ENCODE measurements around the gene OR10A3. TPM values are rescaled to one million over a fixed set of nuclear protein-coding genes. Genes with fewer than 3 reads are reported as not detected.

OR10A3 gene
- polyA plus RNA-seq, 3 donors: not detected

DNA sequence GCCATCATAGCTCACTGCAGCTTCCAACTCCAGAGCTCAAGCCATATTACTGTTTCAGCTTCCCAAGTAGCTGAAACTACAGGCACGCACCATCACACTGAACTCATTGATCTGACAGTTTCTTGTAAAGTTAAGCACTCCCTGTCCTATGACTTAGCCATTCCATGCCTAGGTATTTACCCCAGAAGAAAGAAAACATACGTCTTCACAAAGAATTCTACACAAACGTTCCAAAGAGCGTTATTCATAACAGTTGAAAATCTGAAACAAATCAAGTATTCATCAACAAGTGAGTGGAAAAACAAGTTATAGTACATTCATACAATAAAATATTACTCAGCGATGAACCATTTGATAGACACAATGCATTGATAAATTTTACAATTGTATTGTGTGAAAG is 31.5 kb upstream of the OR10A3 start:
- H3K9me3 Mint-ChIP-seq: no peaks in the 10 kb centered on the region
- H3K4me3 ChIP-seq (replicated peaks in 1 of 3; ENCODE audit: low read depth in 2 of 3, low read length in 3 of 3): no peak overlapping the region
- WGBS (ENCODE audit: insufficient coverage): 100% methylated on average over 1 of the region's 5 CpGs
- H3K36me3 Mint-ChIP-seq: no peaks in the 10 kb centered on the region
- H4K20me1 ChIP-seq (ENCODE audit: insufficient read depth, low read length): no peaks in the 10 kb centered on the region
- H3K27me3 Mint-ChIP-seq (ENCODE audit: low read depth in 3 of 3): peaks cover under 1 to 10% (median 6%) of the 10 kb centered on the region in 3 donors
- H3K4me1 ChIP-seq (ENCODE audit: control insufficient read depth in 1 of 2, insufficient read depth in 2 of 2, low read length in 2 of 2): no peaks in the 10 kb centered on the region
- H3K9ac ChIP-seq (ENCODE audit: insufficient read depth, low read length, poor library complexity, severe bottlenecking): no peak overlapping the region
- H3K79me2 ChIP-seq (ENCODE audit: insufficient read depth, low read length): no peaks in the 10 kb centered on the region
- DNase-seq: no peak
- intact Hi-C loops (cut with micrococcal nuclease): no loop called here
- no peak overlapping the region for H3K4me2 ChIP-seq (replicated peaks; ENCODE audit: extremely low read depth, low read length, poor library complexity, severe bottlenecking)
- peaks cover 0 to 3% of the 10 kb centered on the region in 2 donors for H3K27me3 ChIP-seq (ENCODE audit: control insufficient read depth in 2 of 2, insufficient read depth in 2 of 2, low read length in 2 of 2)
- H3K27ac Mint-ChIP-seq: no peak overlapping the region
- H3K9me3 ChIP-seq (replicated peaks in 1 of 2; ENCODE audit: control insufficient read depth in 1 of 2, insufficient read depth in 1 of 2, low read length in 2 of 2): no peaks in the 10 kb centered on the region
- TF ChIP-seq CTCF (IDR thresholded peaks at IDR 0.05): no peak
- no peak overlapping the region for H2AFZ ChIP-seq (ENCODE audit: insufficient read depth, low read depth, low read length, poor library complexity, severe bottlenecking)
- no peak overlapping the region for H3K4me3 Mint-ChIP-seq
- no peaks in the 10 kb centered on the region for H3K4me1 Mint-ChIP-seq
- no peaks in the 10 kb centered on the region for H3K36me3 ChIP-seq (replicated peaks in 1 of 2; ENCODE audit: control insufficient read depth in 1 of 2, insufficient read depth in 2 of 2, low read length in 2 of 2)
- no peak overlapping the region for H3K27ac ChIP-seq (ENCODE audit: low read depth in 1 of 2, low read length in 2 of 2)

DNA sequence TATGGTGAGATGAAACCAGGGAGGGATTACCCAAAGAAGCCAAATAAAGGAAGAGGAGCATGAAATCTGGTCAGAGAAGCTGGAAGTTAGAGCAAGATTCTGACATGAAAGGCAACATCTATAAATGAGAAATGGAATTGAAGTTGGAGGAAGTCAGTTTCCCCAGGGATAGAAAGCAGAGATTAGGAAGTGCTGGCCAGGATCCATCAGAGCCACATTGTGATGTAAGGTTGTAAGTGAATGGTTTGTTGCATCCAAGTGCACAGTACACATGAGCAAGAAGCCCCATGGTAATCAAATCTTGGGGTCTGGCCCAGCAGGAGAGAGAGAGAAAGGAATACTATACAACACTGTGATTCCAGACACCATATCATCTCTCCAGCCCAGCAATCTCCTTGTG is 30.3 kb upstream of the OR10A3 start:
- no peak overlapping the region for H3K9ac ChIP-seq (ENCODE audit: insufficient read depth, low read length, poor library complexity, severe bottlenecking)
- Mint-ChIP-seq H3K27me3 (ENCODE audit: low read depth in 3 of 3) (peaks cover 0 to 13% (median 11%) of the 10 kb centered on the region in 3 donors), H3K9me3 (no peaks in the 10 kb centered on the region), H3K36me3 (no peaks in the 10 kb centered on the region), H3K4me3 (no peak overlapping the region), H3K4me1 (no peaks in the 10 kb centered on the region), H3K27ac (no peak overlapping the region)
- DNase-seq: no peak
- no peaks in the 10 kb centered on the region for H4K20me1 ChIP-seq (ENCODE audit: insufficient read depth, low read length)
- no peaks in the 10 kb centered on the region for H3K36me3 ChIP-seq (replicated peaks in 1 of 2; ENCODE audit: control insufficient read depth in 1 of 2, insufficient read depth in 2 of 2, low read length in 2 of 2)
- H3K4me1 ChIP-seq (ENCODE audit: control insufficient read depth in 1 of 2, insufficient read depth in 2 of 2, low read length in 2 of 2): no peaks in the 10 kb centered on the region
- no peak for TF ChIP-seq CTCF (IDR thresholded peaks at IDR 0.05)
- H3K27ac ChIP-seq (ENCODE audit: low read depth in 1 of 2, low read length in 2 of 2): no peak overlapping the region
- H2AFZ ChIP-seq (ENCODE audit: insufficient read depth, low read depth, low read length, poor library complexity, severe bottlenecking): no peak overlapping the region
- intact Hi-C loops (cut with micrococcal nuclease): no loop called here
- H3K27me3 ChIP-seq (ENCODE audit: control insufficient read depth in 2 of 2, insufficient read depth in 2 of 2, low read length in 2 of 2): peaks cover 0 to 3% of the 10 kb centered on the region in 2 donors
- H3K4me3 ChIP-seq (replicated peaks in 1 of 3; ENCODE audit: low read depth in 2 of 3, low read length in 3 of 3): no peak overlapping the region
- H3K79me2 ChIP-seq (ENCODE audit: insufficient read depth, low read length): no peaks in the 10 kb centered on the region
- H3K9me3 ChIP-seq (replicated peaks in 1 of 2; ENCODE audit: control insufficient read depth in 1 of 2, insufficient read depth in 1 of 2, low read length in 2 of 2): no peaks in the 10 kb centered on the region
- H3K4me2 ChIP-seq (replicated peaks; ENCODE audit: extremely low read depth, low read length, poor library complexity, severe bottlenecking): no peak overlapping the region

All from CD14-positive monocyte (primary cell).